GM19438 (cell line): ENCODE results near the gene MCF2L2.

Source experiments
- ATAC-seq: cut with Tn5 transposase; IDR thresholded peaks from one replicate; pipeline ENCODE4 v1.9.1; 2021; ENCODE audit warnings: low read depth; ENCODE audit not compliant: unreplicated experiment

The MCF2L2 gene

DNA sequence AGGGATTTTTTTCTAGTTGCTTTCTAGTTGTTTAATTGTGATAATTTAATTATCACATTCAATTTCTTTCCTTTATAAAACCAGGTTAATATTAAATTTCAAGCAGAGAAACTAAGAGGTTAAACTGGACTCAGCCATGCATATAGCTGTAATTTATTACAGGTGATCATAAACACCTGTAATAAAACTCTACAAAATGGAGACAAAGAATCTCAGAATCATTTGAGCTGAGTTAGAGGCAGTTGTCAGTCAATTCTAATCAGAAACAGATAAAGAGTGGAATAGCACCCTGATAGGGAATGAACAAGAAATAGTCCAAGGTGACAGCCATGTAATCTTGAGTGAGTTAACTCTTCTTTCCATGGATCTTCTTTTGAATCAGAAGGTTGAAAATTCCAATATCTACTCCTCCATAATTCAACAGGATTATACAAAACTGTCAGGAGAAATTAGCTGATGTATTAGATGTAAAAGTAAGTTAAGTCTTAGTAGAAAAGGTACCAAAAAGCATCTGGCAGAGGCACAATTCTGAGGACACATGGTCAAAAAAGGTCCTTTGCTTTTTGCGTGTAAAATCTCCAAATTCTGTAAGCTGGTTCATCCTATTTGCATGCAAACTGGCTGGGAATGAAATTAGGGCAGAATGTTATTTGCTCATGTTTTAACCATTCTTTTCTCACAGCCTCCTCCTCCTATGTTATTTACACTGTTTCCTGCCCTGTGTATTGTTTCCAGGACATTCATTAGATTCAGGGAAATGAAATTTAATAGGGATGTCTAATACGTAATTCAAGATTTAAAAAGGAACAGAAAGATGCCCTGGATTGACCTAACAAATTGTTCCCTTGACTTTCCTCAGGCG, 214.8 kb downstream of the MCF2L2 start:
- no peak for ATAC-seq

DNA sequence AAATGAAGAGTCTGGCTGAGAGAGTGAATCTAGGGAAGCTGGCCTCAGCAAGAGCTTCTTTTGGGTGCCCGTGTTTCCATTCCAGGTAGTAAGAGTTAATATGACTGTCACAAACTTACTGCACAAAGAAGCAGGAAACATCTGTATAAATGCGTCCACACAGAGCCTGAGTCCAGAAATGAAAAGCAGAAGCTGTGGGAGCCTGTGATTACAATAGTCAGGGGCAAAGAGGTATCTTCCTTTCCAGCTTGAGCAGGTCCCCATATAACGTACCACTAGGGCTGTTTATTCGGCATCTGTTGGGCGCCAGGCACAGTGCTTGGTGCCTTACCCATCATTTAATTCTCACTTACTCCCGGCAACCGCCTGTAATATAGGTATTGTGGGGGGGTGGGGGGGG, 215.9 kb downstream of the MCF2L2 start:
- ATAC-seq = no peak

DNA sequence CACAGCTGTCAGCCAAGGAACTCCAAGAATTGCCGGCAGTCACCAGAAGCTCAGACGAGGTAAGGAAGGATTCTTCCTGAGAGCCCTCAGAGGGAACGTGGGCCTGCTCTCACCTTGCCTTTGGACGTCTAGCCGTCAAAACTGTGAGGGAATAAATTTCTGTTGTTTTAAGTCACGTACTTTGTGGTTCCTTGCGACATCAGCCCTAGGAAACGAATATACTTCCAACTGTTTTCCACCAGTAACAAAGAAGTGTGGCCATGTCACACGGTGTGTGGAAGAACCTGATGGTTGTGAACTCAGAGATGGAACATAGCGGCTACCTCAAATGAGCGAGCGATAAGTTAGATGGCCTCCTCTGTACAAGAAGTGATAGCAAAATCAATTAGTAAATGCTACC, 216.3 kb downstream of the MCF2L2 start:
- ATAC-seq = no peak

DNA sequence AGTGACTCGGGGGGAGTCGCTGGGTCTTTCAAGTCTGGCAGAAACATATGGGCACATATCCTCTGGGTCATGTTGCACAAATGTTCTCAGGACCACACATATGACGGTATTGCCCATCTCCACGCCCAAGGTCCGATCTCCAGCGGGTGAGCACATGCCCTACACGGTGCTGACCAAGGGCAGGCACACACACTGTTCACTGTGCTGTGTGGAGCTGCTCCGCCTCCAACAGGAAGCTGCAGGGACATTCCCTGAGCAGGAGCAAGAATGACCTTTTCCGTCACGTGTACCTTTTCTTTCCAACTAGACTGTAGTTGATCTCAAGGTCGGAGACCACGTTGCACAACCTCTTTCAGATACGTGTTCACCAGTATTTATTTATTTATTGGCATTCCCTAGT, 217.1 kb downstream of the MCF2L2 start:
- no peak for ATAC-seq

DNA sequence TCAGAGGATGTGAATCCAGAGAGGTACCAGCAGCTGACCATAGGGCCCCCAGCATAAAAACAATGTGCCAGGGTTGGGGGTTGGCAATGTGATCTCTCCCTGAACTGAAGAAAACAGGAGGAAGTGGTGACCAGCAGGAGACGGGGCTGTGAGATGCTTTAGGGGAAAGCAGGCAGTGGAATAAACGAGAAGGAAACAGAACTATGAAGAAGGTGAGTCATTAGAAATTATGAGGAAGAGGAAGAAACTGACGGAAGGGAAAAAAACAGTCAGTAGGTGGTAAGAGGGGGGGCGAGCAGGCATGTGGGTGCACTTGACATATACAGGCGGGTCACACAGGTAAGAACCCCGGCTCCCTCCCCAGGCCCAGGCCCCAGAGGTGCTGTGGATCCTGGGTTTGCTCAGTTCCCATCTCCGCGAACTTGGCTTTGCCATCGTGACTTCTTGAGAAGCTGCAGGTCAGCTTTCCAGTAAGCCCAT, 217.5 kb downstream of the MCF2L2 start:
- no peak for ATAC-seq

DNA sequence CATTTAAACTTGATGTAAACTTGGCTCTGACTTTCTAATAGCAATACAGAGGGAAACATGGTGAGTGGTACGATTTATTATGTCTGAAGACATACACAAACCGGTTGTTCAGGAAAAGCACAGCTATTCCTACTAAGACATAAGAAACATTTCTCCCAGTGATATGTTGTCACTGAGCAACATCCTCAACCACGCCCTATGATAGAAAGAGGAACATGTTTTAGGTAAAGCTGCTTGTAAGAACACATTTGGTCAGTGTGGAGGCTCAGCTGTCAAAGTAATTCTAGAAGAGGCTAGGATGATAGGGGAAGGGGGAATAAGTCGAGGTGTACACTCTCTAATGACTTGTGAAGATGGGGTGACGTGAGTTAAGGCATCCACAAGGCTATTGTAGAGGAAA, 218.1 kb downstream of the MCF2L2 start:
- no peak for ATAC-seq

DNA sequence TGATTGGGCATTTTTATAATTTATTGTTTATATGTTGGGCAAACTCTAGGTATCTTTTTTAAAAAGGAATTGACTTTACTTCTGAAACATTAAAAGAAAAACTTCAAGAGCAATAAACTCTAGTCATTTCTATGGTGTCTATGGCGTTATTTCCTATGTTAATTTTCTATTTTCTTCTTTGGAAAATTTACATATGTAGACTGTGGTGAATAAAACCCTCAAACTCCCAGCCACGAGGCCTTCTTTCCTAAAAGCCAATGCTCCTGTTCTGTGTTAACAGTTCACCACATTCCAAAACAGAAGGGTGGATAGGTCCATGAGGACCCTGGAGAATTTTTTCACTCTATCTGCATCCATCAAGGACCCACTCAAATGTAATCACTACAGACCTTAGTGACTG, 219.6 kb downstream of the MCF2L2 start:
- ATAC-seq = no peak

DNA sequence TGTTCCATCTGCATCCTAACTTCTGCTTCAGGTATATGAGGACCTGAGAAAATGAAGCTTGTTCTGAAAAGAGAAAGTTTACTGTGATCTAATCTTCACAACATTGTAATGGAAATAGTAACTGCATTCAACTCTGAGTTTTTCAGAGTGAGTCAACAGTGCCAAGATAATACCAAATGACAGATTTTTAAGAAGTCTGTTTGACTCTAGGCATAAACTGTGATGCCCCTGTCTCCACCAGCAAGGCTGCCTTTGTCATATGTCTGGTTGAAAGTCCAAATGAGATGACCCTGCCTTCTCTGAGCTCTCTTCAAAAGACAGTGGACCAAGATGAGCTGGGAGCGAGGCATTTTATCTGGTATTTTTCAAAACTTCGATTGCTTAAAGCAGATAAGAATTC, 220.2 kb downstream of the MCF2L2 start:
- no peak for ATAC-seq

DNA sequence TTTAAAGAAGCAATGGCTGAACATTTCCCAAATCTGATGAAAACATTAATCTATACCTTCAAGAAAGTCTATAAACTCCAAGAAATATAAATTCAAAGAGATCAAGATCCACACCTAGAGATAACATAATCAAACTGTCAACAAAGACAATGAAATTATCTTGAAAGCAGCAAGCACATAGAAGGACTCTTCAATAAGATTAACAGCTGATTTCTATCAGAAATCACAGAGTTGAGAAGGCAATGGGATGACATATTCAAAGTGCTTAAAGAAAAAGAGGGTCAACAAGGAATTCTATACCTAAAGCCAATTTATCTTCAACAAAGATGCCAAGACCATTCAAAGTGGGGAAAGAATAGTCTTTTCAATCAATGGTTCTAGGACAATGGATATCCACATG, 224.7 kb downstream of the MCF2L2 start:
- ATAC-seq = no peak

DNA sequence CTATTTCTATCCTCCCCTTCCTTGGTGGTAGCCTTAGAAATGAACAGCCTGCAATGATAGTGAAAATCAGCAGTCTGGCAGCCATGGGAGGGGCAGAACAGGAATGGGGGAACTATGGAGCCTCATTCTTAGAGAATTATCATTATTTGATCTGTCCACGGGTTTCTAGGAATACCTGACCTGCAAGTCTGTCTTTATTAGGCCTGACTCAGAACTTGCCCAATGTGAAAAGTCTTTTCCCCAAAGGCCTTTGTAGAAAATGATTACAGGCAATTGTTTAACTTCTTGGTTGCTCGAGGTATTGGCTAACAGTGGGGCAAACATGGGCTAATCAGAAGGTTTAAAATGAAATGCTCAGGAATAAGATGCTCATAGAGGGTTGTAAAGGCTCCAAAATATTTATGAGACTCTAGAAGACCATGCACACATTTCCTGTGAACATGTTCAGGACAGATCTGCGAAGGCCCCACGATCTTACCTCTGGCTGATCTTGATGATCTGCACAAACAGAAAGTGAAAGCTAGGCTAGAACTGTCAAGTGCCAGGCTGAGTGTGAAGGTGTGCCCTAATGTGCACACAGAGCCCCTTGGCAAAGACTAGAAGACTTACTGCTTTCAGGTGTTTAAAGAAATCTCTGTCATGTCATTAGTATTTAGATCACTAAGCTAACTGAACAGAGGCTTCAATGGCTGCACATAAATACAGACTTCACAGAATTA, 226.3 kb downstream of the MCF2L2 start:
- ATAC-seq = no peak

DNA sequence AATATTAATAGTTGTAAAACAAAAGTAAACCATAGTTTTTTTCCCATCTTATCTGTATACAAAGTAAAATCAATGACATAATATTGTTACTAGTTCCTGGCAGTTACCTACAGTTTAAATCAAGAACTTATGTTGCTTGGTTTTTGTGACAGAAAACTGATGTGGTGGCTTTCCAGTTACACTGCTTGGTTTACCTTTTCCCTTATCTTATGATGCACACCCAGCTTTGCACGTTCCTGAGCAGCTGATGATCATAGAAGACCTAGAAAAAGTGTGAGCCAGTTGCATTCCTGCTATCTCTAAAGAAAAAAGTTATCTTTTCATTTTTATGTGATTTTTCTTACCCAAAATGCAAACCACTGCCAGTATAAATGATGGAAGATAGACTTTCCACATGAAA, 229.5 kb downstream of the MCF2L2 start:
- ATAC-seq = no peak

DNA sequence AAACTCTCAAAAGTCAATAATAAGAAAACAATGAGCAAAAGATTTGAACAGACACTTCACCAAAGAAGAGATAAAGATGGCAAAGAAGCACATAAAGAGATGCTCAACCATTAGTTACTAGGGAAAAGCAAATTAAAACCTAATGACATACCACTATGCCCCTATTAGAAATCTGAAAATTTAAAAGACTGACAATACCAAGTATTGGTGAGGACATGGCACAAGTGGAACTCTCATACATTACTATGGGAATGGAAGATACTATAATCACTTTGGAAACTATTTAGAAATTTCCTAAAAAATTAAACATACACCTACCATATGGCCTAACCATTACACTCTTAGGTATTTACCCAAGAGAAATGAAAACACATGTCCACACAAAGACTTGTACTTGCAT, 230.7 kb downstream of the MCF2L2 start:
- no peak for ATAC-seq

DNA sequence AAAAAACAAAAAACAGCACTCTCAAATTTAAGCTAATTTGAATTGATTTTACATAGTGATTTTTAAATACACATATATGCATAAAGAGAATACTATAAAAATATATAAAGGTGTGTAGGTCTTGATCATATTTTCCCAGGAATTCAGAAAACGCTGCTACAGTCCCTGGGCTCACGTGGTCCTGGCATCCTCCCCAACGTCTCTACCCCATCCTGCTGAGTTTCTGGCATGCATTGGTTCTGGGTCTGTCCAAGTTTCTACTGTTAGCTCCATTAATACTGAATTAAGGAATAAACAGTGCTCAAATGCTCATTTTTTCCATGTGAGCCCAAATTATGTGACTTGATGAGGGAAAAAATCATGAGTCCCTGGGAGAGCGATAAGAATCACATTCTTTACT, 233.2 kb downstream of the MCF2L2 start:
- no peak for ATAC-seq

DNA sequence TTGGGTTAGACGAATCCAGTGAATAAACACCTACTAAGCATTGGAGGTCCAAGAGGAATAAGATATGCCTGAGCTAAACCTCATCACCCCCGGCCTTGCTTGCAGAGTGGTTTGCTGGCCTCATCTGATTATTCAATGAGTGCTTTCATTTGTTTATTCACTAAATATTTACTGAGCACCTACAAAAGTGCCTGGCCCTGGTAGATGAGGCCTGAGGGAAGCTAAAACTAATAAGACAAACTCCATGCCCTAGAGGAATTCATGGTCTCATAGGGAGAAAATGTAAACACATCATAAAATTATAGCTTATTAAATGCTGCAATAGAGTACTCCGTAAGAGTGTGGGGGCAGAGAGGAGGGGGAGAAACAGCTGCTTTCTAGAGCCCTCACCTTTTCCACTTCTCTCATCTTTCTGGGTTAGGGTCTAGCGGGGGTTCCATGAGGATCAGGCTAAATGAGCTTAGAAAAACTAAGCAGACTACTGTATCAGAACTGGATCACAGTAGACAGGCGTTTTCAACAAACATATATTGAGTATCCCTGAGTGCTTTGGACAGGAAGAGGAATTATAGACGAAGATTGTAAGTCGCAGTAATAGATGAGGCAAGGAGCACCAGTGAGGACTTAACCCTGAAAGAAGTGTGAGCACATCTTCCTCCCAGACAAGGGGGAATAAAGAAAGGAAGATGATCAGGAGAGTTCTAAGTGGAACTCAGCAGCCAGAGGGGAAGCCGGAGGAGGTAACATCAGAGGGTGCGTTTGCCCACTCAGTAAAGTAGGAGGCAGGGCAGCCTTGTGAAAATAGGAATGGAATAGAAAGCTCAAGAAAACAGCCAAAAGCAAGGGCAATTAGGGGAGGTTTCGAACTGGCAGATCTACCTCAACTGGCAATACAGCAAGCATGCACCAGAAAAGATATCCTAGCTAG, 234.4 kb downstream of the MCF2L2 start:
- ATAC-seq = no peak

DNA sequence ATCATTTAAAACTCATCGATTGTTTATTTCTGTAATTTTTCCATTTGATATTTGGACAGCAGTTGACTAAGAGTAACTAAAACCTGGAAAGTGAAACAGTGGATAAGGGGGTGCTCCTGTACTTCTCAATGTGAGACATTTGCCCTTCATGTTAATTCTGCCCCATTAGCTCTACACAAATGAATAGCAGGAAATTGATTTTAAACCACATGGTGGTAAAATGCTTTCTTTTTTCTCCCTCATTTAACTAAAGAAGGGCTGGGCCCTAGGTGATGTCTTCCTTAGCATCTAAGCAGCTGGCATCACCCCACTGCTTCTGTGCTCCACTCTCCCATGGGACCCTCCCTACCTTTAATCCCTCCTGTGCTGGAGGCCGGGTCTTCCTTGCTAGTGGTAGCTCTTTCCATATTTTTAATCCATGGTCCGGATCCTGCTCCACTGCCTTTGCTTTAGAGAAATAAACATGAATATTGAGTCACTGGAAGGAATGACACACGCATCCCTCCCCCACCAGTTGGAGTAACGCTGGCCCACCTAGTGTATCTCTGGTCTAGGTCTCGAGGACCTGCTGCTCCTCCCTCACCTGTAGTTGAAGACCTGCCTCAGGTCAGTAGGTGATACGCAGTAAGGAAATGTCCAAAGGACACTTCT, 235.6 kb downstream of the MCF2L2 start:
- no peak for ATAC-seq

DNA sequence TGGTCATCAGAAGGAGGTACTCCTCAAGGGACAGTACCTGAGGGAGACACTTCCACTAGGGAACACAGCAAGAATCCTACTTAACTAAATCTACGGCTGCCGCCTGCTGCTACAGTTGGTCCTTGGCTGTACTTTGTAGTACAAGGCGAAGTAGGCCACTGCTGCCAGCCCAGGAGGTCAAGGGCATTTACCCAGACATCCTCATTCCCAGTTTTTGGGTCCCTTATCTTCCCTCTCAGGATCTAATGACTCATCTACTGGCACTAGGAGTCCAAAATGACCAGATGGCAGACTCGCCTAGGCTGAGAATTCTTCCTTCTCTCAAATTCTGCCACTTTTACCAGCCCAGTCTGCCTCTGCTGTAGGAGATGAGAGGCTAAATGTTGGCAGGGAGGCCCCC, 238.8 kb downstream of the MCF2L2 start:
- ATAC-seq = no peak

DNA sequence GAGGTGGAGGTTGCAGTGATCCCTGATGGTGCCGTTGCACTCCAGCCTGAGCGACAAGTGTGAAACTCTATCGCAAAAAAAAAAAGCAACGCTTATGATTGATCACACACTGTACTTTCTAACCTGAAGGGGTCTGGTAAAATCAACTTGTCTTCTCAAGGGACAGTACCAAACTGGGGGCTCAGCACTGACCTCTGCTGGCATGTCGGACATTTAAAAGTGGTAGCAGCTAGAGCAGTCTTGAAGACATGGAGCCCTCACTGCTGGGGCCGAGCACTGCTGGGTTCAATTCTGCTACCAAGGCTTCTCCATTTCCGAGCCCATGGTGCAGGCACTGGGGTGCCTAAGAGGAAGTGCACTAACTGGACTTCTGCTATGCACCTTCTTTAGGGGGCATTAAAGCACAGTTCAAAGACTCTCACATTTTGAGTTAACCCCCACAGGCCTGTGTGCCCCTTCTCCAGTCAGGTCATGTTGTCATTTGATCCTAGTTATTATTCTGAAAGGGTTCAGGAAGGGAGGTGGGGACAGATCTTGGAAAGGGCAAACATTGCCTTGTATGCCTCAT, 239.4 kb downstream of the MCF2L2 start:
- ATAC-seq = no peak

DNA sequence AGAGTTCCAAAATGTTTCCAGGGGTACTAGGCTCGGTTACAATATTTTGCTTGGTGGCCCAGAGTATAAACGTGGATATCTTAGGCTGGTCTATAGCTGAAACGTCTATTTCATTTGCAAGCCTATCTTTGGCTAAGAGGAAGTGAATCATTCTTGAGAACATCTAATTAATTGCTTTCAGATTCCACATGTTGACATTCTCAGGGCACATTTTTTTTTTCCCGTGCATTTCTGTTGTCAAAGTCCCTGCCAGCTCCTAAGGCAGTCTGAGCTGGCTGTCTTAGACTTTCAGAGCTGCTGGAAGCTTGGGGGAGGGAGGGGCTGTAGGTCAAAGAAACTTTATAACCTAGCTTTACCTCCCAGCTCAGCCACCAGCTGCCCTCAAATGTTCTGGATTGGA, 242.7 kb downstream of the MCF2L2 start:
- no peak for ATAC-seq

DNA sequence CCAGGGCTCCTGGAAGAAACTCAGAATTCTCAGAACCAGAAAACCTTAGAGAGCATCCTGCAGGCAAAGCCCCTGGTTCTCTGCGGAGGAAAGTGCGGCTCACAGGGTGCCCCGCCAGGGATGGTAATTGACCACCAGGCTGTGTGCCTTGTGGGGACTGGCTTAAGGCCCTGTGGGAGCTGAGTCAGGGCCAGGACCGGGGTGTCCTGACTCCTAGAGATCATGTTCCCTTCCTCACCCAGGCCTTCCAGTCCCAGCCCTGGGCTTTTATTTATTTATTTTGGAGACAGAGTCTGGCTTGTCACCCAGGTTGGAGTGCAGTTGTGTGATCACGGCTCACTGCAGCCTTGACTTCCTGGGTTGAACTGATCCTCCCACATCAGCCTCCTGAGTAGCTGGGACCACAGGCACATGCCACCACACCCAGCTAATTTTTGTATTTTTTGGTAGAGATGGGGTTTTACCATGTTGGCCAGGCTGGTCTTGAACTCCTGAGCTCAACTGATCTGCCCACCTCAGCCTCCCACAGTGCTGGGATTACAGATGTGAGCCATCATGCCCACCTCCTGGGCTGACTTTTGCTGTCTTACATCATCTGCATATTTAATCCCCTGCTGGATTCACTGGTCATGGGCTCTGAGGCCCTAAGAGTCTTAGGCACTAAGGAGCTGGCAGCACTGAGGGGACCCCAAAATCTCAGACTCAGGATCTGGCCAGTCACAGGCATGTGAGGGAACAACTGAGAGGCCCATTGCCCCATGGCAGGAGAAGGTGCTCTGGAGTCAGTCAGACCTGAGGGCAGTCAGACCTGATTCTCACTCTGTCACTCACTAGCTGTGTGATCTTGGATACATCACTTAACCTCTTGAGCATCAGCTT, 245.4 kb downstream of the MCF2L2 start:
- no peak for ATAC-seq
